NCI-H446 treated with DMSO at 0.1 percent for 48 hours (cell line): ENCODE data around the gene CPSF4L.
A peak's percentile ranks its signal among the peaks of the same experiment; 100 is the strongest.
"Not testable (repeated sequence)": the region's sequence is repeated elsewhere in the genome, so short reads cannot be mapped to it uniquely, and the experiment has no call there.

ENCODE experiments used
- DNase-seq: peaks from one replicate; lab custom pipeline; 2025; lab: John Stamatoyannopoulos, UW

The CPSF4L gene

GRCh38 chr17:73268582-73269328, 7.1 kb upstream of the CPSF4L start:
- DNase-seq: no peak

DNA sequence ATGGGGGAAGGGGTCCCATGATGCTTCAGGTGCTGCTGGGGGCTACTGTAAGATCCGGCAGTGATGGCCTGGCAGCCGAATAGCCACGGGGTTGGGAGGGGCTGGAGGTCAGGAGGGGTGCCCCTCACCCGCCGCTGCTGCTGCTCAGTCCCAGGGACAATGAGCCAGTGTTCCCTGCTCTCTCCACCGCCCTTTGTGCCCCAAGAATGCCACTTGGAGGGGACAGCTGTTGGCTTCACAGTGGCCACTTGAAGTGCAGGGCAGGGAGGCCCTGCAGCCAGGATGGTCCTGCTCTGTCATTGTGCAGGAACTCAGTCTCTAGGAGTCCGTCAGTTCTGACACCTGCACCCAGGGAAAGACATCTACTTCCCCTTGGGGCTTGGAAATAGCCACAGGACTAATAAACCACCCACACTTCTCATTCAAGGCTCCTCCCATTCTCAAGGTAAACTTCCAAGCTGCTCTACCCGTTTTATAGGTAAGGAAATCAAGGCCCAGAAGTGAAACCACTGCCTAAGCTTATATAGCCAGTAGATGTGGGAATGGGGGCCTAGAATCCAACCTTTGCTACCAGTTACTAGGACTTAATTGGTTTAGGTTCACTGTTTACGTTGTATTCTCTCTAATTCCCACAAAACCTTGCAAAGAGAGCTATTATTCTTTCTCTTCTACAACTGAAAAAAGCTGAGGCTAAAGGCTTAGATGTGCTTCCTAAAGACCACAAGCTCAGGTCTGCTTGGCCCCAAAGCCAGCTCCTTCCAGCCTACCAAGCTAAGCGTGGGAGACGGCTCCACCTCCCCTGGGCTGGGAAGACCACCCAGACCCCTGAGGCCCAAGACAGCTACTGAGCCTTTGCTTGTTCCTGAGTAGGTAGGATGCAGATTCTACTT, 6.2 kb upstream of the CPSF4L start:
- DNase-seq: no peak

- DNase-seq: no peak
Measured at GRCh38 chr17:73266796-73267195, 5.1 kb upstream of the CPSF4L start.

GRCh38 chr17:73265646-73266640, 4.3 kb upstream of the CPSF4L start:
- DNase-seq: no peak

GRCh38 chr17:73264448-73264847, 2.8 kb upstream of the CPSF4L start:
- DNase-seq: not testable (repeated sequence)

DNA sequence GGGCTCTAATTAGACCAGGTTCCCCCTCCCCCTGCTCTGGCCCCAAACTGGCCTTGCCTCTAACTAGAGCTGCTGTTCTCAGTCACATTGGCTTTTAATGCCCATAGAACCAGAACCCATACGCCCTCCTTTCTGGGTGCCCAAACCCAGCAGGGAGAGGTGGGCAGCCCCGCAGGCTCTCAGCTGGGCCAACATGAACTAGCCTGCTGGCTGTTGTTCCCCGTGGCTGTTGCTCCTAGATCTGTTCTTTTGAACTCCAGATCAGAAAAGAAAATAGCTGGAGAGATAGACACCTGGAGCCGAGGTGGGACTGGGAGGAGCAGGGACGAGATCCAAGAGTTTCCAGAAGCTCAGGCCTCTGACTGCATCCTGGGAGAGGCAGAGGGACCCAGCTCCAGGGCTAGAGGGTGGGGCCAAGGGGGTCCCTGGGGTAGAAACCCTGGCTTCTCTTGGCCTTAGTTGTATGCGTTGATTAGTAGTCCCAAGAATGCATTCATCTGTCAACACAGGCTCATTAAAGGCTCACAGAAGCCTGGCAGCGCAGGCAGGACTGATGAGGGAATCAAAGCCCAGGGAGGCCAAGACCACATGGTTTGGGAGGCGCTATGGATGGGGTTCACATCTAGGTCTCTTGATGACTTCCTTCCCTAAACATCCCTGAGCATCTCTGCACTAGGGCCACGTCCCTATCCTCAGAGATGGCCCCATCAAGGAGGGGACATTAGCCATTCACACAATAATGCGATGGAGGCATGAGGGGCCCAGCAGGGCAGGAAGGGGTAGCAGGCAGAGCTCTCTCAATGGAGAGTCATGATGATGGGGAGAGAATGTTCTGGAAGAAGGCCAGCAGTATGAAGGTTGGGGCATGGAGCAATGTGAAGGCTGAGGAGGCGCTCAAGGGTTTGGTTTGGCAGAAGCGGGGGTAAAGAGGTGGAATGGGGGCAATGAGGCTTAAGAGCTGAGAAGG, 1.3 kb upstream of the CPSF4L start:
- peak; percentile 65 for DNase-seq

GRCh38 chr17:73261952-73262675, 434 bp upstream of the CPSF4L start:
- DNase-seq: no peak

DNA sequence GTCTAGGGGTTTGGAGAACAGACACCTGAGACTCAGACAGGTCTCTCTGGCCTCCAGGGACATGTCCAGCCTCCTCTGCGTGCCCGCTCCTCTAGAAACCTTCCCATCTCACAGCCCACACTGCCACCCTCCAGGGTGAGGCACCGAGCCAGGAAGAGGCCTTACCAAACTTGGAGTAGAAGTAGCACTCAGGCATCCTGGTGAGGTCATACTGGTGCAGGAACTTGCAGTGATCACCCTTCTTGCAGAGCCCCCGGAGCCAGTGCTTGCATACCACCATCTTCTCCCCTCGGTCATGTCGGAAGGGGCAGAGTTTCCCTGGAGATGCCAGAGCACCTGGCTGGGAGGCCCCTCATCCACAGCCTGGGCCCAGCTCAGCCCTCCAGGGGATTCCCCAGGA, 4.2 kb downstream of the CPSF4L start:
- no peak for DNase-seq

- DNase-seq: no peak
Measured at GRCh38 chr17:73256220-73256619, 5.5 kb downstream of the CPSF4L start.

- no peak for DNase-seq
Measured at GRCh38 chr17:73255671-73256181, 6.0 kb downstream of the CPSF4L start.

- no peak for DNase-seq
Measured at GRCh38 chr17:73251871-73252270, 9.8 kb downstream of the CPSF4L start.

- DNase-seq: no peak
Measured at GRCh38 chr17:73250851-73251640, 10.6 kb downstream of the CPSF4L start.

DNA sequence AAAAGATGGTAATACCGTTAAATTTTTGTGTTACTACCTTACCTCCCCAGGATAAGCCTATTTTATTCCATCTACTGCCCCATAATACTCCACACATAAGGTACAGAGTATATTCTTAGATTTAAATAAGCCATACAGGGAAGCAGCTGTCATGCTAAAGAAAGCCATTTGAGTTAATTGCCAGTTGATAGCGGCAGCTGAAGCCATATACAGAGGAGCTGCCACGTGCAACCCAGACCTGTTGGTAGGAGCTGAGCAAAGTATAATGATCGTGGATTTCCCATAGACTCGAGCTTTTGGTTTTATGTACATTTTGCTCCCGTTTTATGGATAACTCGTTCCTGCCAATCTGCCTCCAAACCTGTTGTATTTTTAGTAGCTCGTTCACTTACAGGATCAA, 12.0 kb downstream of the CPSF4L start:
- DNase-seq: no peak

DNA sequence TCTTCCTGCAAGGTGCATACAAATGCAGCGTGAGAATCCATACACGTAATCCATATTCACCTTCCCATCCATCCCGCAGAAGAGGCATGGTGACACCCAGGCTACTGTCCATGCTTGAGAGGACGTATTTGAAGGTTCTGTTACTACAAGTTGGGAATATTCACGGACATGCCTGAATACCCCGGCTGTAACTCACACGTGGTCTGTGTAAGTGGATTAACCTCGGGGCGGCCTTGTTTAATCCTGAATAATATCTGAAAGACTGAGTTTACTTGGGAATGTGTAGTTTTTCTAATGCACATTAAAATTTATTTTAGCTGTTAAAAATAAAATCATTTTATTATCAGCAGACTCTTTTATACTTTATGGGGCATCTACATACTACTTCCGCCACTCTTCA, 13.1 kb downstream of the CPSF4L start:
- no peak for DNase-seq

- DNase-seq: no peak
Measured at GRCh38 chr17:73247726-73248125, 14.0 kb downstream of the CPSF4L start.

DNA sequence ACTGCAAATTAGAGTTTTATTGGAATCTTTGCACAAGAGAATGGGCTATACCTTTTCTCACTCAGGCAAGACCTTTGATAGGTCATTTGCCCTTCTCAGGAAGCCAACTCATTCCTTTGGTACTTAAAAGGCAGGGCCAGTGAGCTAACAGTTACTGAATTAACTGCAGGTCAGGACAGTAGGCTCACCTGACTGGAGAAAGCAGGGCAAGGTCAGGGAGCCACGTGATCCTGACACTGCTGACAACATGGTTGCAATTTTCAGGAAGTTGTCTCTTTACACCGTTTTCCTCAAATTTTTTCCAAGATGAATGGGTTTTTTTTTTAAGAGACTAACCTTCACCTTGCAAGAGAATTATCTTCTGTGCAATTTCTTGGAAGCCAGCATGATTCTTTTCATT, 21.1 kb downstream of the CPSF4L start:
- no peak for DNase-seq

- DNase-seq: no peak
Measured at GRCh38 chr17:73237714-73238113, 24.0 kb downstream of the CPSF4L start.

GRCh38 chr17:73234736-73235135, 26.9 kb downstream of the CPSF4L start:
- no peak for DNase-seq
